ENCODE data around the gene SCAPER. TPM values are rescaled to one million over a fixed set of nuclear protein-coding genes. Genes with fewer than 3 reads are reported as not detected.

The SCAPER gene
- total and polyA plus RNA-seq, 2 of the 4 experiments (the other 2 are of a cell fraction), result 2.9 to 9.7 TPM

- no peak overlapping the region for H4K5ac ChIP-seq (ENCODE audit: low read depth, low read length)
- no peak overlapping the region for H3K4me3 ChIP-seq (ENCODE audit: insufficient read depth, low read depth, low read length)
- dilution Hi-C loops (cut with HindIII; ENCODE audit: low sequenced_read_pairs, unreplicated experiment), result no loop called here
- H3K9ac ChIP-seq (ENCODE audit: low read depth, low read length), result no peak overlapping the region
- H3K27me3 ChIP-seq (ENCODE audit: control insufficient read depth, insufficient read depth, low read length), result no peaks in the 10 kb centered on the region
- no peak for TF ChIP-seq POLR2A (IDR thresholded peaks at IDR 0.05; ENCODE audit: low read depth, low read length)
- no peak for TF ChIP-seq RCOR1 (IDR thresholded peaks at IDR 0.05; ENCODE audit: insufficient replicate concordance, low read length)
- no peak for TF ChIP-seq NFE2L2 (IDR thresholded peaks at IDR 0.05; ENCODE audit: low read depth, low read length)
- no peak for TF ChIP-seq CEBPB (IDR thresholded peaks at IDR 0.05; ENCODE audit: low read depth, low read length)
- TF ChIP-seq, protein P1, sequence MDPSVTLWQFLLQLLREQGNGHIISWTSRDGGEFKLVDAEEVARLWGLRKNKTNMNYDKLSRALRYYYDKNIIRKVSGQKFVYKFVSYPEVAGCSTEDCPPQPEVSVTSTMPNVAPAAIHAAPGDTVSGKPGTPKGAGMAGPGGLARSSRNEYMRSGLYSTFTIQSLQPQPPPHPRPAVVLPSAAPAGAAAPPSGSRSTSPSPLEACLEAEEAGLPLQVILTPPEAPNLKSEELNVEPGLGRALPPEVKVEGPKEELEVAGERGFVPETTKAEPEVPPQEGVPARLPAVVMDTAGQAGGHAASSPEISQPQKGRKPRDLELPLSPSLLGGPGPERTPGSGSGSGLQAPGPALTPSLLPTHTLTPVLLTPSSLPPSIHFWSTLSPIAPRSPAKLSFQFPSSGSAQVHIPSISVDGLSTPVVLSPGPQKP (IDR thresholded peaks at IDR 0.05; ENCODE audit: borderline replicate concordance, low read depth, low read length), result no peak
- no peak for TF ChIP-seq CHD1 (IDR thresholded peaks at IDR 0.05; ENCODE audit: low read depth, low read length)
- TF ChIP-seq MAFK (IDR thresholded peaks at IDR 0.05; ENCODE audit: low read depth, low read length), result no peak
- no peak for TF ChIP-seq BHLHE40 (IDR thresholded peaks at IDR 0.05; ENCODE audit: low read depth, low read length)
- TF ChIP-seq, protein P2, sequence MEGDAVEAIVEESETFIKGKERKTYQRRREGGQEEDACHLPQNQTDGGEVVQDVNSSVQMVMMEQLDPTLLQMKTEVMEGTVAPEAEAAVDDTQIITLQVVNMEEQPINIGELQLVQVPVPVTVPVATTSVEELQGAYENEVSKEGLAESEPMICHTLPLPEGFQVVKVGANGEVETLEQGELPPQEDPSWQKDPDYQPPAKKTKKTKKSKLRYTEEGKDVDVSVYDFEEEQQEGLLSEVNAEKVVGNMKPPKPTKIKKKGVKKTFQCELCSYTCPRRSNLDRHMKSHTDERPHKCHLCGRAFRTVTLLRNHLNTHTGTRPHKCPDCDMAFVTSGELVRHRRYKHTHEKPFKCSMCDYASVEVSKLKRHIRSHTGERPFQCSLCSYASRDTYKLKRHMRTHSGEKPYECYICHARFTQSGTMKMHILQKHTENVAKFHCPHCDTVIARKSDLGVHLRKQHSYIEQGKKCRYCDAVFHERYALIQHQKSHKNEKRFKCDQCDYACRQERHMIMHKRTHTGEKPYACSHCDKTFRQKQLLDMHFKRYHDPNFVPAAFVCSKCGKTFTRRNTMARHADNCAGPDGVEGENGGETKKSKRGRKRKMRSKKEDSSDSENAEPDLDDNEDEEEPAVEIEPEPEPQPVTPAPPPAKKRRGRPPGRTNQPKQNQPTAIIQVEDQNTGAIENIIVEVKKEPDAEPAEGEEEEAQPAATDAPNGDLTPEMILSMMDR (conservative IDR thresholded peaks at IDR 0.05; ENCODE audit: low read depth, low read length), result no peak
- peak overlapping the region; percentile 72 for H2AK5ac ChIP-seq (ENCODE audit: low read depth, low read length)
- no peak overlapping the region for H4K8ac ChIP-seq (ENCODE audit: low read depth in 2 of 2, low read length in 2 of 2)
- no peak overlapping the region for H3K14ac ChIP-seq (replicated peaks; ENCODE audit: low read depth, low read length)
- CTCF ChIA-PET, result no interaction called here
- H2BK15ac ChIP-seq (ENCODE audit: low read depth, low read length), result no peak overlapping the region
- H4K20me1 ChIP-seq (ENCODE audit: insufficient read depth, low read length), result peaks cover 20% of the 10 kb centered on the region; the same call in 1 of the 2 replicates
- H3K27ac ChIP-seq (ENCODE audit: insufficient read depth, low read length), result no peak overlapping the region
- H2AFZ ChIP-seq (replicated peaks; ENCODE audit: low read length, poor library complexity), result no peak overlapping the region
- H3K36me3 ChIP-seq (ENCODE audit: control insufficient read depth, insufficient read depth, low read length), result no peaks in the 10 kb centered on the region
- no peak overlapping the region for H2BK20ac ChIP-seq (ENCODE audit: low read depth, low read length)
- H2AK9ac ChIP-seq (replicated peaks; ENCODE audit: low read depth, low read length, poor library complexity), result no peak overlapping the region
- H3K18ac ChIP-seq (ENCODE audit: low read depth, low read length), result no peak overlapping the region
- no peaks in the 10 kb centered on the region for H3K9me3 ChIP-seq (ENCODE audit: control insufficient read depth, insufficient read depth, low read length)
- ATAC-seq (ENCODE audit: low read depth) (no peak), DNase-seq (no peak)
- no peak overlapping the region for H4K91ac ChIP-seq (ENCODE audit: insufficient read depth, low read depth, low read length)
- H3K23ac ChIP-seq (ENCODE audit: low read depth, low read length), result no peak overlapping the region
- H3K4ac ChIP-seq (ENCODE audit: low read depth, low read length), result no peak overlapping the region
- peaks cover 10% of the 10 kb centered on the region for H3K4me1 ChIP-seq (ENCODE audit: control insufficient read depth, insufficient read depth, low read length)
- H3K4me2 ChIP-seq (ENCODE audit: low read depth, low read length), result peak overlapping the region; percentile 48
- peaks cover 12% of the 10 kb centered on the region for H3K9me1 ChIP-seq (ENCODE audit: insufficient read depth, low read length)
- no peak overlapping the region for H2BK5ac ChIP-seq (ENCODE audit: low read depth, low read length, poor library complexity, severe bottlenecking)
- peaks cover 5 to 44% of the 10 kb centered on the region in 2 experiments; a peak in 3 of 4 replicates for H3K79me1 ChIP-seq (ENCODE audit: low read depth in 1 of 2, low read length in 2 of 2)
- intact Hi-C loops (cut with micrococcal nuclease), result no loop called here
- TSS peak; percentile 28 for BruUV-seq (replicated peaks)
- H2BK120ac ChIP-seq (ENCODE audit: low read depth, low read length), result no peak overlapping the region
- WGBS, 2 experiments (ENCODE audit: extremely low coverage in 2 of 2, insufficient read length in 1 of 2), result 100% methylated on average over 2 of the region's 13 CpGs; no CpG with 5 or more reads in 1 of the 2 experiments
- POLR2A ChIA-PET (ENCODE audit: unreplicated experiment), result interaction anchor here (0.7 kb wide), 1 partner anchor 12 kb away, joined by 13 read pairs; no protein-coding TSS in a partner anchor
- H3K56ac ChIP-seq (ENCODE audit: extremely low read depth, insufficient read depth, low read length), result no peak overlapping the region
- in situ Hi-C loops (cut with MboI; ENCODE audit: low sequenced_read_pairs), result no loop called here
These were observed 595.4 kb downstream of the SCAPER start for GRCh38 chr15:76309601-76310330.
